DND-41 (cell line): Measurements from ENCODE around the gene FAM43A.

ENCODE experiments used
- CTCF ChIP-seq: IDR thresholded peaks from 2 replicates; pipeline ENCODE4 v1.5.1; 2012; ENCODE audit warnings: borderline replicate concordance, low read length, moderate library complexity, mild to moderate bottlenecking; ENCODE audit not compliant: poor library complexity, severe bottlenecking; ENCODE audit errors: extremely low read depth
- EZH2 ChIP-seq: IDR thresholded peaks from 3 replicates; pipeline ENCODE4 v1.6.1; 2012; ENCODE audit warnings: borderline replicate concordance, low read depth, mild to moderate bottlenecking, moderate library complexity, low read length, inconsistent platforms; ENCODE audit not compliant: severe bottlenecking

- TF ChIP-seq CTCF, result peak; percentile 64
- no peak for TF ChIP-seq EZH2
These were observed 44.9 kb upstream of the FAM43A start for GRCh38 chr3:194640829-194641228.
